GM21447 (cell line): ENCODE results near the gene FGF12.

ENCODE experiments used
- ATAC-seq: cut with Tn5 transposase; IDR thresholded peaks from one replicate; pipeline ENCODE4 v1.9.1; 2021; ENCODE audit not compliant: unreplicated experiment

The FGF12 gene

GRCh38 chr3:192687488-192688152 lies 39.7 kb downstream of the FGF12 start:
- ATAC-seq, result no peak

DNA sequence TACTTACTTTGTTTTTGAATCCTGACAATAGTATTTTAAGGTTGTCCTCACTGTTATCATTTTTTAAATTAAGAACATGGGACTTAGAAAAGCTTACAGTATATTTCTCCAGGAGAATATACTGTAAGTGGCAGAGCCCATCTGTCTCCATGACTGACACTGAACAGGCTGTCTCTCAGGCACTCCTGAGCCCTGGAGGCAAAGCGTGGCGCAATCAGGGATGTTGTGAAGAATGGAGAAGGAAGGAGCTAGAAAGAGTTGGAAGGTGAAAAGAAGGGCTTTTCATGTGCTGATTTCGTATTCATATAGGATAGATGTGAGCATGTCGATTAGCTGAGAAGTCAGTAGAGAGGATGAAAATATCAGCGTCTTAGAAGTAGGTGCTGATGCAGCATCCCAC lies 41.5 kb downstream of the FGF12 start:
- ATAC-seq, result no peak

GRCh38 chr3:192684151-192684550 lies 43.2 kb downstream of the FGF12 start:
- no peak for ATAC-seq

DNA sequence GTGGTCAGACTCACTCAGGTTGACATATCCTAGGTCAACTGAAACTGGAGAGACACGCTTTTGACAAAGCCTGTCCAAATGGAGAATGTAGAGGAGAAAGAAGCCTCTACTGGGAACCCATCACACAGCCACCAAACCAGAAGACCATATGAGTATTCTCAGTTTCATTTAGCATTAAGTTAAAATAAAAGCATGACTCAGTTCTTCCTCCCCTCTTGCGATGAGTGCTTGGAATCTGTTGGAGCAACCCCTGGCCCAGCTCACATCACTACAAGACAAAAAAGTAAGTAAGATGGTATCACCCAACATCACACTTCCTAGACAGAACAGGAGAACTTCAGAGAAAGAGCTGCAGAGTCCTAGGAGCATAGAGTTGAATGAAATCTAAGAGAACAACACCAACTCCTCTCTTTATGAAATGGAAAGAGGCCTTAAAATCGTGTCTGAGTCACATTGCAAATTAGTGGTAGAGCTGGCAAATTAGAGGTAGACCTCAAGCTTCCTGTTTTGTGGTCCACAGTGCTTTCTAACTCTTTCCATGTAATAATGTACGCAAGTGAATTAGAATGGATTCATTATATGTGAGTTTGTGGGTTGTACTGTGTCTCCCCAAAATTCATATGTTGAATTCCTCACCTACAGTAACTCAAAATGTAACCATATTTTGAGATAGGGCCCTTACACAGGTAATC lies 51.2 kb downstream of the FGF12 start:
- ATAC-seq, result peak; percentile 87

DNA sequence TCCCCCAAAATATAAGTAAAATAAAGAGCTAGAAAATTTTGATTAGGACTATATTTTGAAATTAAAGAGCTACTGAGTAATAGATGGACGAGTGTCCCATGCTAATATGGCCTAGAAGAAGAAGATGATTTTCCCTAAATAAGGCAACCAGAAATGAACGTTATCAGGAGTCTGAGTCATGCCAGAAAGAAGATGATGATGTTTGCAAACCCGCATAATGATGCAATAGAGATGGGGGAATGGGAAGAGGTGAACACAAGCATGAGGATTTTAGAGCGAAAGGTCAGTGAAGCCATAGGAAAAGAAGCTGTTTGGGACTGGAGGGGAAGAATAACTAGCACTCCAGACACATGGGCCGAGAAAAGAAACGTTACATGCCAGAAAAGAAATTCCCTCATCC lies 71.7 kb downstream of the FGF12 start:
- ATAC-seq, result no peak

DNA sequence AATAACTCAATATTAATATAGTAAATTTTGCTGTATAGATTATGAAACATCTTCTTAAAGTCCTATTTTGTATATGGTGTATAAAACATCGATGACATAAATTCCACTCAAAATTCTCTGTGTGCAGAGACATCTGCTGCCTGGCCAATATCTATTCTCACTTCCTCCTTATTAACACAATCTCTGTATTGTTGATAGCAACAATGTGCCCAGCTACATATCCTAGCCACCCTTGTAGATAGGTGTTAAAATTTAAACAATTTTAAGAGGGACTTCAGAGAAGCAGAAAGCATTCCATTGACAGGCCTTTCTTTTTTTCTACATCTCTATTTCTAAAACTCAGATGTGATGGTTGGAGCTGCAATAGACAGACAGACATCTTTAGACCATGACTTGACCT lies 72.3 kb downstream of the FGF12 start:
- ATAC-seq, result no peak

GRCh38 chr3:192653862-192654261 lies 73.5 kb downstream of the FGF12 start:
- ATAC-seq, result no peak

DNA sequence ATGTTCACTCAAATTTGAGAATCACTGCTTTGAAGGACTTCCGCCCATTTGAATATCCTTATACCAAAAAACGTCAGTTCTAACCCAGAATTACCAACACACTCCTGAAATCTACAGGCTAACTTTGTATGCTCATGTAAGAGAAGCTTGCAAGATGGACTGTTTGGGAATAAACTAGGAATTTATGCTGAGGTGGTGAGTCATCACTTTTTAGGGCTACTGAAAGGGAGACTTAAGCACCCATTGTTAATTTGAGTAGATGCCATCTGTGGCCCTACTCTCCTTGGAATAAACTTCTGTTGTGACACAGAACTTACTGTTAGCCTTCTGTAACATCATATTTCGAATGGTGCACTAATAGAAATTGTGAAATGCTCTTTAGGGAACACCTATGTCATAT lies 74.6 kb downstream of the FGF12 start:
- ATAC-seq, result no peak

DNA sequence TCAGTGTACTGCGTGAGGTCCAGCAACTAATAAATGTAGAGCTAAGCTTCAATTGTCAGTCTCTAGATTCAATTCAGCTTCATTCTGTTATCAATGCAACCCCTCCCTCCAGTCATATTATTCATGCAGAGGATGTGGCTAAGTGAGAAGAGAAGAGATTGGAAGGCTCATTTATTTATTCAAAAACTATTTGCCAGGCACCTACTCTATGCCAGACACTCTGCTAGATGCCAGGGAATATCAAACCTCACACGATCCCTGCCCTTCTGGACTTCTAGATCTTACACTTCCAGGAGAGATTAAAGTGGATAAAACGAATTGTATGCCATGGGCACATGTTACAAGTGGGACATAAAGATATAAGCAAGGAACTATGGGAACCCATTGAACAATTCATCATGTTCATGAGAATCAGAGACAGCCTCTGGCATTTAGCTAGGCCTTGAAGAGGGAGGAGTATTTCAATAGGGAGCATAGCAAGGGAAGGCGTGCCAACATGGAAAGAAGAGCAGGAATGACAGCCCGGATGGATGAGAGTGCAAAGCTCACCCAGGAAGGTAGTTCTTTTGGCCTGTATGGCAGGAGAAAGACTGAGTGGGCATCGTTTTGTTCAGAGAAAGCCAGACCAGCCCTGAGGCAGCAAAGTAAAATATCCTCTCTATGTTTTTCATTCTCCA lies 75.4 kb downstream of the FGF12 start:
- no peak for ATAC-seq

GRCh38 chr3:192645437-192645836 lies 81.9 kb downstream of the FGF12 start:
- no peak for ATAC-seq

DNA sequence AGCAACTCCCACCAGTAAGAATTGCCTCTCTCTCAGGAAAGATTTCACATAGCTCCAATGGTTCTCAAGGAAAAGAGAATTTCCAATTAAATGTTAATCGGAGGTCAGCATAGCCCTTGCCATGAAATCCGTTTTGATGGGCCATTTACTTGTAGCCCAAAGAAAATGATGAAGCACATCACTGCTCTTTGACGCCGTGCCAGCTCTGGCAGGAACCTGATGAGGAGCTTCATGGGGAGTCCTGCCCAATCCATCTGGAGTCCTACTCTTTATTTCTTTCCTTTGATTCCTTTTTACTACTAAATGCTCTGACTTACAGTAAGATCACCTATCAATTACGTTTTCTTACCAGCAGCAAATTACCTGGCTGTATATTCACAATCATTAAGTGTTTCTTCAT lies 84.7 kb downstream of the FGF12 start:
- ATAC-seq, result no peak

- ATAC-seq, result no peak
Measured at GRCh38 chr3:192641919-192642318, 85.4 kb downstream of the FGF12 start.

DNA sequence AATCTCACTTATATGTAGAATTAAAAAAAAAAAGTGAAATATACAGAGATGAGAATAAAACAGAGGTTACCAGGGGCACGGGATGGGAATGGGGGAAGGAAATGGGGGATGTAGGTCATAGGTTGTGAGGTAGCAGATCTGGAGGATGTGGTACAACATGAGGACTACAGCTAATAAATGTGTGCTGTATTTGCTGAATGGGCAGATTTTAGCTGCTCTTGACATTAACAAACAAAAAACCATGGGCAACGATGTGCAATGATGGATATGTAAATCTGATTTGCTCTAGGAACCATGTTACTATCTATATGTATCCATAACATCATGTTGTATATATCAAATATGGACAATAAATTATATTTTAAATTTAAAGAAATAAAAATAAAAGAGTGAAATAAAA lies 87.4 kb downstream of the FGF12 start:
- no peak for ATAC-seq

- no peak for ATAC-seq
Measured at GRCh38 chr3:192637803-192638202, 89.5 kb downstream of the FGF12 start.

- ATAC-seq, result no peak
Measured at GRCh38 chr3:192636517-192637444, 90.6 kb downstream of the FGF12 start.

- ATAC-seq, result no peak
Measured at GRCh38 chr3:192629429-192629828, 97.9 kb downstream of the FGF12 start.

DNA sequence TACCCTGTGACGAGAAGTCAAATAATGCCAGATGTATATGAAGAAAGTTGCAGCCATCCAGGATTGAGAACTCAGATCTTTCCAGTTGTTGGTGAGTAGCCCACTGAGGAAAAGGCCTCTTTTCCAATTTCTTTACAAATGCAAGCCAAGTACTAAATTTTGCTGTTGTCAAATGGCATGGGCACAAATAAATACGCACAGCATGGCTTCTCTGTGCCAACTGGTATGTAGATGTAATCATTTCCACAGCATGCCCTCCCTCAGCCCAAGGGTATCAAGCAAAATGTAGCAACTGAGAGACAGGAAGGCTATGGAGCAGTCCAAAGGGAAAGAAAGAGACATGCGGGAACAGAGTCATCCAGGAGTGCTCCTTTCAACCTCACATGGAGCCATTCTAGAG lies 105.4 kb downstream of the FGF12 start:
- ATAC-seq, result no peak

- no peak for ATAC-seq
Measured at GRCh38 chr3:192620275-192620674, 107.1 kb downstream of the FGF12 start.

GRCh38 chr3:192611411-192611810 lies 115.9 kb downstream of the FGF12 start:
- no peak for ATAC-seq

DNA sequence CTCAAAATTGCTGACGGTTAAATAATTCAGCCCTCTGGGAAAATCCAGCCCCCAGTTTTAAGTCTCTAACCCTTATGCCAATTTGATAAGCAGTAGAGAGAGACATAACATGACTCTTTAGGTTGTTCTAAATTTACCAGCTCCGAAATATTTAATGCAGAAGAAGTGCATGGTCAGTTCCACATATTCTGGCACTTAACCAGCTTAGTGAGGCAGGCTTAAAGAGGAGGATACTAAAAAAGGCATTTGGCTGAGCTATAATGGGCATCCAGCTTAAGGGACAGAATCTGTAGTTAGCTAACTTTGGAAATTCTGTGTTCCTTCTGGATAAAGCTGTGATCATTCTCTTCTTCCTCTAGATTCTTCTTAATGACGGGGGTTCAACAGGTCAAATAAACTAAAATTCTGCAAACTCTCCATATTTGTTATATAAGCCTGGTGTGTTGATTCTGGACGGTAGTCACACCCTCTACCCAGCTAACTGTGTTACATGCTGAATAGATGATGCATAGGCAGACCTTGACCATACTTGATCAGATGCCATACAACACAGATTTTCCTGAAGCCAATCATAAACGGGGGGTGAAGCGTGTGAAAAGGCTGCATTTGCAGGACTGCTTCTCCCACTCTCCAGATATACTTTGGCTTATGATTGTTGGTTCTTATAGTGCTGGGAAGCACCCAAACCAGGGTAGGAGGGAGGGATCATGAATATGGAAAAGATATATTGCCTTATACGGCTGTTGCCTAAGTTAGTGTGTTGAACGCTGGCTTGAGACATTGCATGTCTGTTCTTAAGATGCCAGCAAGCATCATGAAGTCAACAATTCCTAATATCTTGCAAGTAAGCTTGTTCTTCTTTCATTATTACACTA lies 118.4 kb downstream of the FGF12 start:
- ATAC-seq, result no peak
